Measurements from ENCODE around the gene HERPUD1.

Gene HERPUD1

DNA sequence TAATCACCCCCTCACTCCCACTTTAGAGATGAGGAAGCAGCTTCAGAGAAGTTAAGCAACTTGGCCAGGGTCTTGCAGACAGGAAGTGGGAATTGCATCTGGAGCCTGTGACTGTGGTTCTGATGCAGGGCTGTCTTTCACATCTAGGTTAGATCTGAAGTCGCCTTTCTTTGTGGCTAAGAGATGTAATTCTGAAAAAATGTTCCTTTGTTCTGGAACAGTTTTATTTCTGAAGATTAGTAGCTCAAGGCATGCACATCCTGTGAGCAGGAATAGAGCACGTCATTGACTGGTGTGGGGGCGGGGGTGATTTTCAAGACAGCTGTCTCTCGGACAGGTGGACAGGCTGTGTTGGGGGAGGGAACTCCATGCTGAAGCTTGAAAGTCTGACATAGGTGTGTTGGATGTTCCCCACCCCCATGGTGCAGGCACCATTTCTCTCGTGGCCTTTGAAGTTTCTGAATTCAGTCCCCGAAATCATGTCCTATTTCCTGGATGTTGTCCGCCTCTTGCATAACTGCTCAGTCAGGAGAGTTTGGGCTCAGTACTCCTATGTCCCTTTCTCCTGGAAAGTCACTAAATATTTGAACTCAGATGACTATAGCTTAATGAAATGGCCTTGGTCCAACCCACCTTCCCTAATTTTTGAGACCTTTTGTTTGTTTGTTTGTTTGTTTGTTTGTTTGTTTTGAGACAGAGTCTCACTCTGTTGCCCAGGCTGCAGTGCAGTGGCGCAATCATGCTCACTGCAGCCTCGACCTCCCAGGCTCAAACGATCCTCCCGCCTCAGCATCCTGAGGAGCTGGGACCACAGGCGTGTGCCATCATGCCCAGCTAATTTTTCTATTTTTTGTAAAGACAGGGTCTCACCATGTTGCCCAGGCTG is 21.0 kb upstream of the HERPUD1 start:
- no peak for DNase-seq (ENCODE audit: low spot score)

DNA sequence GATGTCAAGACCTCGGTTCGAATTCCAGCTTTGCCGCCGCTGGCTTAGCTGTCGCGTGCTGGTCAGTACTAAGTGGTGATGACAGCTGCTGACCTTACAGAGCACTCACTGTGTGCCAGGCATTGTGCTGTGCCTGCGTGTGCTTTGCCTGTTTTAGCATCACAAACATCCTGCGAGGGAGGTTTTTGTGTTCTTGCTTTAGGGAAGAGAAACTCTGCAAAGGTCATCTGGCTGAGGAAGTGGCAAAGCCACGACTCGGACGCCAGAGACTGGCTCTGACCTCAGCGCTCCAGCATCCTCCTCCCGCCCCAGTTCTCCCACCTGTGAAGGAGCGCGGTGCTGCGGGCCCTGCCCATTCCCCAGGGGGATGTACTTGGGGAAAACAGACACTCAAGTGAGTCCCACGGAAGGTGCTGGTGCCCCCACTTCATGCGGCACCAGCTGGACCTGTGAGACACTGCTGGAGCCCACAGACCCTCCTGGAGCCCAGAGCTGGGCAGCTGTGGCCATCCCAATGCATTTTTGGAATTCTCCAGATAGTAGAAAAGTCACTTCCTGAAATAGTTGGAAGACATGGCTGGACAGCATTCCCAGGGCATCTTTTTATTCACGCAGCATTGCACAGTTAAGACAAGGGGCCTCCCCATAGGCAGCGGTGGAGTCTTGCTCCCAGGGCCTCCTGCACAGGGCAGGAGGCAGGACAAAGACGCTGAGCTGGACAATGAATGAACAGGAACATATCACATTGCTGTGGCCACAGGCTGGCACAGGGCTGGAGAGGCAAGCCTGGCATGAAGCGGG is 20.0 kb upstream of the HERPUD1 start:
- DNase-seq (ENCODE audit: low spot score): peak; percentile 29

DNA sequence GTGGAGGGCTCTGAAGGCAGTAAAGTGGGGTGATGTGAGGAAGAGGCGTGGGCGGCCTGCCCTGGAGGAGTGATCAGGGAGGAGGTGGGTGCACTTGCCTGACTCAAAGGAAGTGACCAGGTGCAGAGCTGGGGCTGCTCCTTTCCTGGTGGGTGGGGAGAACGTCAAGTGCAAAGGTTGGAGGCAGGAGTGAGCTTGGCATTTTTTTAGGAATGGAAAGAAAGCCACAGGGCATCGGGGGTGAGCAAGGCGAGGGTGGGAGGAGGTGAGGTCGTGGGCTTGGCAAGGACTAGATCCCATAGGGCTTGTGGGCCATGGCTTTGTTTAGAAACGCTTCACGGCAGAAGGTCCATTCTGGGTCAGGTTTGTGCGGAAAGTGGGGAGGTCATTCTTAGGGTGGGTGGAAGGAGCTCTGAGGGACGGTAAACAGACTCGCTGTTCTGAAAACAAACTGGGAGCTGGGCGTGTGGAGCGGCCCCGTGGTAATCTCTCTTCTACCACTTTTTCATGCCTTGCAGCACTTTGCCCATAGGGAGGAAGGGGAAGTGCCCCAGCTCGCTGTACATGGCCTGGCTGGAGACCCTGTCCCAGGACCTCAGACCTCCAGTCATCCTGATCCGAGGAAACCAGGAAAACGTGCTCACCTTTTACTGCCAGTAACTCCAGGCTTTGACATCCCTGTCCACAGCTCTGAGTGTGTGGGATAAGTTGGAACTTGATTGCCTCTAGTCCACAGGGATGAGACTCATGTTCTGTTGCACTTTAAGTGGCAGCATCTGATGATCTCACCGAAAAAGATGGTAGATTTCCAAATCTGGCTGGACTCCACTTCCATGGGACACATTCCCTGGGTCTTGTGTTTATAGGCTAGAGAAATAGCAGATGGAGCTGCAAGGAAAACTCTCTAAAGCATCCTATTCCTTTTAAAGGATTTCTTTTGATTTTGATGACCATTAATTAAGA is 18.9 kb upstream of the HERPUD1 start:
- DNase-seq (ENCODE audit: low spot score): peak; percentile 76

DNA sequence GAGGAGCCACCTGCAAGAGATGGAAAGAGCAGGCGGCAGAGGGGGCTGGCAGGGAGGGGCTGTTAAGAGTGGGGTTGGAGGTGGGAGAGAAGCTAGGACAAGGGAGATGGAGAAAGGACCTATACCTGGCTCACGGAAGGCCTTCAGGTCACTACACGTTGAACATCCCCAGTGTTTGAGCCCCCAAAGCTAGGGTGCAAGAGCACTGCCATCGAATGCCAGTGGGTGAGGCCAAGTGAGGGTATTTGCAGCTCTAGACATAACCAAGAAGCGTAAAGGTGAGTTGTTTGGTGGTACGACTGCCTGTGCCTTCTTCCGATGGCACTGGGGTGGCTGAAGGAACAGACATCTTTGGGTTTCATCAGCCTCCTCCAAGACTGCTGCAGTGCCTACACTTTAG is 17.0 kb upstream of the HERPUD1 start:
- no peak for DNase-seq (ENCODE audit: low spot score)

DNA sequence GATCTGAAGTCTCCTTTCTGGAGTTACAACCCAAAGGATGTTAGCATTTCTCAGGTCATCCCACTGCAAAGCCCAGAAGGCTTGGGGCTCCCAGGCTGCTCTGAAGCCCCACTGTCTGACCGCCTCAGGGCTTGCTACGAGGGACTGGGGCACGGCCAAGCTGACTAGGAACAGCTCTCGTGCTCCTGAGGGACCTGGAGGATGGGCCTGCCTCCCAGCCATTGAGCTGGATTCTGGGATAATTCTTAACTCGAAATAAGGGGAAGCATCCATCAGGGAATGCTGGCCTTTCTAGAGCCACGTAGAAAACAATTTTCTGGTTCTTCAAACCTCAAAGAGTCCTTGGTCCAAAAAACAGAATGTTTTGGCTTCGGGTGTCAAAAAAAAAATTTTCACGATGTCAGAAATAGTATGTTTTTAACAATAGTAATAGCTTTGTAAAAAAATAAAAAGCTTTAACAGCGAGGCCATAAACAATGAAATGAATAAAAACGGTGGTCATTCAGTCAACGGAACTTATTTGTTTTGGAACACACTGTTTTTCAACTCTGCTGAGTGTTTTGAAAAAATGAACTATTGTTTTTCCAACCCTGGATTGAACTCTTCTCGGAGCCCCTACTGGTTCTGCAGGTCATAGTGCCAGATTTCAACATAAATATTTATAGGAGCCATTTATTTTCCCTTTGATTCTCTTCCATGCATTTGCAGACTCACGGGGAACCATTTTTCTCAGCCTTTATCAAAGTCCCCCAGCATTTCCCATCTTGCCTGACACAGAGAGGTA is 16.4 kb upstream of the HERPUD1 start:
- no peak for DNase-seq (ENCODE audit: low spot score)

DNA sequence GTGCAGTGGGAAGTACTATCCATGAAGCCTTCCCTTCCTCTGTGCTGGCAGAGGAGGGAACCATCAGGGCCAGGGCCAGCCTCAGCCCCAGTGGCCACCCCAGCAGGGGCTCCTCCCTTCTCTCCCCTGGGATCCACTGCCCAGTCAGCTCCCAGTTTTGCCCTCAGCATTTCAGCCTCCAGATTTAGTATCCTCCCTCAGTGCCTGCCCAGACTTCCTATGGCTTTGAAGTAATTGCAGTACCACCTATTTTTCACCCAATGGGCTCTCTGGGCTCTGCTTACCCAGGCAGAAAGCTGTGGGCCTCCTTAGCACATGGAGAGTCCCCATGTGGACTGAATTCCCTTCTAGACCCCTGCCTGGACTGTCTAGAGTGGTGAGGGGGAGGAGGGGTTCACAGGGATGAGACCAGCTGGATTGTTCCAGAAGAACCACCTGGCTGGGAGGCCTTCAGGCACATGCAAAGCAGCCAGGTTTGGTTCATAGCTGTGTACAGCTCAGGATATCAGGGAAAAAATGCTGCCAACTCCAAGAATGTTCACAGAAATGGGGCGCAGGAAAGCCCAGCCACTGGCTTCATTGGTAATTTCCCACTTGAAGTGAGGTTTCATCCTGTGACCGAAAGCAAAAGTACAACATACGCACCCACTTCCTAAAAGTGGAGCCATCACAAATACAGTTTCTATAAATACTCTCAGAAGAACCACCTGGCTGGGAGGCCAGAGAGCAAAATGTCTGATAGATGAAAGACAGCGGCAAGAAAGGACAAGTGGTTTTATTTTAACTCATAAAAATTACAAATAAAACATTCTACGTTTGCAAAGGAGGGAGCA is 15.2 kb upstream of the HERPUD1 start:
- no peak for DNase-seq (ENCODE audit: low spot score)

DNA sequence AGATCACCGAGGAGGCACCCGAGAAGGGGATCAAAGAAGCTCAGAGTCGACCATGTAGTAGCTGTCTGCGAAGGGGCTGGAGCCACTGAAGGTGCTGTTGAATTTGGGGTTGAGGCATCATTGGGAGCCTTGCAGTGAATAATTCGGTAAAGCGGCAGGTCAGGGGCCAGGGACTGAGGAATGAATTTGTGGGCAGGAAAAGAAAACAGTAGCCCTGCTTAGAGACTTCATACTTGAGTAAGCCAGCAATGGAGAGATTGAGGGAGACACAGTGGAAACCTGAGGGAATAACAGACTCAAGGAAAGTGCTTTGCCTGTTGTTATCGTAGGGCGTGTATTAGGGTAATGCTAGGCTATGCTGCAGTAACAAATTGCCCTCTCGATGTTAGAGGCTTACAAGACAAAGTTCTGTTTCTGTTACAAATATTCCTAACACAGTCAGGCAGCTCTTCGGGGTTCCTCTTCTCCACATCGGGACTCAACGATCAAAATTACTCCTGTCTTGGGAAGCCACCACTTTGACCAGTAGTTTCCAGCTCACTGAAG is 13.4 kb upstream of the HERPUD1 start:
- no peak for DNase-seq (ENCODE audit: low spot score)

DNA sequence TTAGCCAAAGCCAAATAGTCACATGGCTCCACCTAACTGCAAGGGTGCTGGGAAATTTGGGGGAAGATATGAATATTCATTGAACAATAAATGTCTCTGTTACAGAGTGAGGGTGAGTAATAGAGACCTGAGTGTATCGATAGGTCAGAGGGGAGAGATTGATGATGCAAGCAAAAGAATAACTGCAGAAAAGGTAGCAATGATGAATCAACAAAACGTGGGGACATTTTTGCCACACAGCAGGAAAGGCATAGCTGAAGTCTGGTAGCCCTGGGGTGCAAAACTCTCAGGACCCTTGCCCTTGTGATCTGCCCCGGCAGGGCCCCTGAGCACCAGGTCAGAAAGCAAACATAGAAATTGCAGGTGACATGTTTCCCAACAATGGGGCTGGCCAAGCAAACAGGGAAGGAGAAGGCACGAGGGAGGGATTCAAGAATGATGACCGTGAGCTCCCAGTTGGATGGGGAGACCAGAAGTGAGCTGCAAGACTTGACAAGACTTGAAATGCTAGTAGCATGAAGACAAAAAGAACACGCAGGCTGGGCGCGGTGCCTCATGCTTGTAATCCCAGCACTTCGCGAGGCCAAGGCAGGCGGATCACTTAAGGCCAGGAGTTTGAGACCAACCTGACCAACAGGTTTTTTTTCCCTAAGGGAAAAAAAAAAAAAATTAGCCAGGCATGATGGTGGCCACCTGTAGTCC is 12.7 kb upstream of the HERPUD1 start:
- DNase-seq (ENCODE audit: low spot score): no peak

DNA sequence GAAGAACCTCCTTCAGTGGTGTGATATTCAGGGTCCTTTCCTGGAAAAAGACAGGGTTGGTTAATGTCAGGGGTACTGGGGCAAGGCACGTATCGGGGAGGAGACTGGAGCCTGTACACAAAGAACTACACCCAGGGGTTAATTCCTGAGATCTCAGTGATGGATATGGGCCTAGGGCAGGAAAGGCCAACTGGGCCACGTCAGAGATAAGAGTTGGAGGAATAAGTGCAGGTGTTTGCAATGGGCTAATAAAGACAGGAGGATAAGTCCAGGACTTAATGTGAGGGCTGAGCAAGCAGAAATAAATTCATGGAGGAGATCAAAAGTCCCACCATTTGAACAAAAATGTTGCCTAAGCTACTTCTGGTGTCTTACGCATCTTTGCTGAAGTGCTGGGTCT is 10.4 kb upstream of the HERPUD1 start:
- DNase-seq (ENCODE audit: low spot score): no peak

DNA sequence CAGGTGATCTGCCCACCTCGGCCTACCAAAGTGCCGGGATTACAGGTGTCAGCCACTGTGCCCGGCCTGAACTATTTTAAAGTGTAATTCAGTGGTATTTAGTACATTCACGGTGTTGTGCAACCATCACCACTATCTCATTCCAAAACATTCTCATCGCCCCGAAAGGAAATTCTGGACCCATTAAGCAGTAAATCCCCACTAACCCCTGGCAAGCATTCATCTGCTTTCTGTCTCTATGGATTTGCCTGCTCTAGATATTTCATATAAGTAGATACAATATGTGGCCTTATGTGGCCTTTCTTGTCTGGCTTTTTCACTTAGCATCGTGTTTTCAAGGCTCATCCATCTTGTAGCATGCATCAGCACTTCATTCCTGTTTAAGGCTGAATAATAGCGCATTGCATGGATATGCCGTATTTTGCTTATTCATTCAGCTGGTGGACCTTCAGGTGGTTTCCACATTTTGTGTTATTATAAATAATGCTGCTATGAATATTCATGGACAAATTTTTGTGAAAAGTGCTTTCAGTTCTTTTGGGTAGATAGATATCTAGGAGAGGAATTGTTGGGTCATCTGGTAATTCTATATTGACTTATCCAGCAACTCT is 8.4 kb upstream of the HERPUD1 start:
- no peak for DNase-seq (ENCODE audit: low spot score)

DNA sequence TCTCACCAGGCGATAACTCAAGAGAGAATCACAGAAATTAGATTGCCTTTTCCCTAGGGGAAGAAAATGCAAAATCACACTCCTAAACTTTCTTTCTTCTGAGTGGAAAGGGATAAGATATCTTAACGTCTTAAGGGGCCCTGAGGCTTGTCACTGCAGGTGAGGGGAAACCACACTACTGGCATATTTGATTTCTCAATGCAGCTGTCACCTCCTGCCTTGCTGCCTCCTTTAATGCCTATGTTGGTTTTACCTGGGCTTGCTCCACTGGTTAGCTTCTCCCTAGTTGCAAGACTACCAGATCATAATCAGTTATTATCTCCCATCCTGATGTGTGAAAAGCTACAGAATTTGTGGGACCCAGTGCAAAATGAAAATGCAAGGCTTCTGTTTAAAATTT is 4.5 kb upstream of the HERPUD1 start:
- no peak for DNase-seq (ENCODE audit: low spot score)

DNA sequence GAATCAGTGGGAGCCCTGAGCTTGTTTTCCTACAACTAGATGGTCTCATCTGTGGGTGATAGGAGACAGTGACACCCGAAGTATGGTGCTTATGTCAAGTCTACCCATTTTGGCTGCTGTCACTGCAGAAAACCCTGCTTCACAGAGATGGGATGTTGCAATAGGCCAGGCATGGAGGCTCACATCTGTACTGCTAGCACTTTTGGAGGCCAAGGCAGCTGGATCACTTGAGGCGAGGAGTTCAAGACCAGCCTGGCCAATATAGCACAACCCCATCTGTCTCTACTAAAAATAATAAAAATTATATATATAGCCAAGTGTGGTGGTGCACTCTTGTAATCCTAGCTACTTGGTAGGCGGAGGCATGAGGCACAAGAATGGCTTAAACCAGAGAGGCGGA is 2.3 kb upstream of the HERPUD1 start:
- DNase-seq (ENCODE audit: low spot score): no peak

DNA sequence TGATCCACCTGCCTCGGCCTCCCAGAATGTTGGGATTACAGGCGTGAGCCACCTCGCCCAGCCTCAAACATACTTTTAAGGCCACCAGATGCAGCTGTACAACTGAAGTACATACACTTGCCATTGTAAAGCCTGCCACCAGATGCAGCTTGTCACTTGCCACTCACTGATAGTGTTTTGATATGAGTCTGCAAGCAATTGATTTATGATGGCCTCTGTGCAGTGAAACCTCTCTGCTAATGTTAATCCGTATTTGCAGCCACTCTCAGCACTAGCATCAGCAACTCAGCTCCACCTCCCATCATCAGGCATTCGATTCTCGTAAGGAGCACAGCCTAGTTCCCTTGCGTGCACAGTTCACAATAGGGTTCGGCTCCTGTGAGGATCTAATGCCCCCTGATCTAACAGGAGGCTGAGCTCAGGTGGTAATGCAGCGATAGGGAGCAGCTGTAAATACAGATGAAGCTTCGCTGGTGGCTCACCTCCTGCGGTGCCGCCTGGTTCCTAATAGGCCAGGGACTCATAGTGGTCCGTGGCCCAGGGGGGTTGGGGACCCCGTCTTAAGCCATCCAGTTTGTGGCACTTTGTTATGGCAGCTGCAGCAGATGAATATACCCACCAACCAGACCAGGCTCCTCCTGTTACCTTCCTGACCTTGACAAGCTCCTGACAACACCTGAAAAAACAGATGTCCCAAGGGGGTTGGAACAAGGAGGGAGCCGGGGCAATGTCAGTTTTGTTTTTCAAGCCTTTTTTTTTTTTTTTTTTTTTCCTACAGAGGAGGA is 1.3 kb upstream of the HERPUD1 start:
- no peak for DNase-seq (ENCODE audit: low spot score)

DNA sequence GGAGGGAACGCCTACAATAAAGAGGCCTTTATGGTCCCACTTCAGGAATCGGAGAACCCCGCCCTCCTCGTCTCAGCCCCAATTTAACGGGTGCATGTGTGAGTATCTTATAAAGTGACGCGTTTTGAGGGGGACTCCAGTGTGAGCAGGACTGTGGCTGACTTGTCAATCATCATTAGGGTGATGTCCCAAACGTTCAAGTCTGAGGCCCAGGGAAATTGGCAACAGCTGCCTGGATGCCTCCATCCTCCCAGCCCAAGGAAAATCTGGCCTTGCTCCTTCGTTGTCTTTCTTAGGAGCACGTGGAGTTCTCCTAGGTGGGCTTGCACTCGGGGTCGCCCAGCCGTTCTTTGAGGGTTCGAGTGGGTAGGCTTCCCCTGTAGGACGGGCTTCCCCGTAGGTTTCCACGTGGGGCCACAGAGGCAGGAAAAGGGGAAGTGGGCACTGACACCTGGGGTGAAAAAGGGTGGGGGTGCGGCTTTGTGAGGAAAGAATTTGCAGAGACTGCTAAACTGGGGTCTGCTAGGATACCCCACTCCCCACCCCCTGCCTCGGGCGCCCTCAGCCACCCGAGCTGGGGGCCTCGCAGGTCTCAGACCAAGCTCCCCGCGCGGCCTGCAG is 561 bp upstream of the HERPUD1 start:
- DNase-seq (ENCODE audit: low spot score): no peak

DNA sequence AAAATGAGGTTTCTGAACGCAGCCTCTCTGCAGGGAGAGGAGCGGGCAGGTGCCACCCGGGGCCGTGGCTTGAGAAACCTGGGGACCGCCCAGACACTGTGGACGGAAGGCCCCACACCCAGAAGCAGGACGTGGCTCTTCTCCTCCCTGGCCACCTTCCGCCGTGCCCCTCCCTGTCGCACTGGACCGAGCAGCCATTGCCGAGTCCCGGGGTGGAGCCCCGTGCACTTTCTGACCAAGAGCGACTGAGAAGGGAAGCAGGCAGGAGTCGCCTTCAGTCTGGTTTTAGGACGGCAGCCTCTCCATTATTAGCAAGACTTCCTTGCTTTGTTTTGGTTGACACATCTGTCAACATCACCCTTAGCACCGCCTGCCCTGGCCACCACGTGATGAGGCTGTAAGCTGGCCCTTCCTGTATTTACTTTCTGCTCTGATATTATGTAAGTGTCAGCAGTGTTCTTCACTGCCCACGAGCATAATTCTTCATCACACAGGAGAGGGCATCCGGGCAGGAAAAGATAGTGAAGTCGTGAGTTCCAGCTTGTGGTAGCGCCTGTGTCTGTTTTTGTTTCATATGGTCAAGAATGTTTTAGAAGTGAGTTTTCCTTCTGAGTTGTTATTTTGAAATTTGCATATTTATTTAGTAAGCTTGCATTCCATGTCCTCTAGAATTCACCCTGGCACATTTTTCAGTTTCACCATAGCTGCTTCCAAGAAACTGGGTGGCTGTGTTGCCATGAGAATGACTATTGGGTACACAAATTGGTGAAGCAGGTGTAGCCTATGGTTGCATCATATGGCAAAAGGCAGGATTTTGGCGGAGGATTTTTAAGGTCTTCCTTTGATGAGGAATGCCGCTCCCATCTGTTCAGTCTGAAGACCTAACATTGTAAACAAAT is 1.0 kb downstream of the HERPUD1 start:
- DNase-seq (ENCODE audit: low spot score): peak; percentile 79

DNA sequence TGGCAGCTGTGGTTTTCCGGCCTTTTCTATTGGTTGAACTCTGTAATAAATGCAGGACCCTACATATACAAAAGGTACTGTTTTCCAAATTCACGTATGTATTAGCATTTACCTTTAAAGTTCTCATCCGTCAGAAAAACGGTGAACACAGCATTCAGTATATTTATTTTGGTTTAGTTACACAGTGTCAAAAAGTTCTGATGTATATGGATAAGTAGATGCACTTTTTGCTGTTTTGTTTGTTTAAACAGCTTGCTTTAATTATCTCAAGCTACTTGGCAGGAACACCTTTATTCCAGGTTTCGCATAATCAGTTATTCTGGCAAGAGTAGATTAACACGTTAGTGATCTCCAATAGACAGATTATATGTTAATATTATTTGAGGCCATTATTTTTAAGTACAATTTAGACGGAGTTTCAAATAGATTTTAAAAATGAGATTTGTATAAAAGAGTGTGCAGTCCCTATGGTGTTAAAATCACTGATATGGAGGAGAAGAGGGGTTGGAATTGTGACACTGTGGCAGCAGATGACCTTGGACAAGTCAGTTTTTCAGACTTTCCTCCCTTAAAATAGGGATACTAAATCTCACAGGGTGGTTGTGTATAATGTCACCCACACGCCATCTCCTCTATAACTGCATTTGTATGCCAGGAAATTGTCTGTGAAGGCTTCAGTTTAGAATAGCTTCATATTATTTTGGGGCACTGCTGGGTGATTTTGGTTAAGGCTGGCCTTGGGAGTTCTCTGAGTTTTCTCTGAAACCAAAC is 2.1 kb downstream of the HERPUD1 start:
- no peak for DNase-seq (ENCODE audit: low spot score)

Data from AG08396 (cell line).